AG08396 (cell line): ENCODE results near the gene C7.

Experiments used
- DNase-seq: peaks from one replicate; pipeline ENCODE4 v3.0.0; 2012; ENCODE audit warnings: low spot score, mixed read lengths

Gene C7

DNA sequence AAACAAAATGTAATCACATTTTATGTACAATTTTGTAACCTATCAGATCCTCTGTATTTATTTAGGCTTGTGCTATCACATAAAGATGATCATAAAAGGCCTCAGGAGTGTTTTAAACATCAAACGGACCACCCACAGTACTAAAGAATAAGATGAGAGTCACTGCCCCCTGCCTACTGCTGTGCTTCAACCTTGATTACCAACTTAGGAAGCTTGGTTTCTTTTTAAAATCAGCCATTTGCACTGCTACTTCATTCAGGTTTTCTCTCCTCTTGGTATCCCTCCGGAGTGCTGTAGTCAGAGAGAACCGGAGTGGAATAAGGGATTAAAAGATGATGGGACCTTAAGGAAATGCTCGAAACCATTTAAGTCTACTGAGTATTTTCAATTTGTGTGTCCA, 6.9 kb downstream of the C7 start:
- no peak for DNase-seq

DNA sequence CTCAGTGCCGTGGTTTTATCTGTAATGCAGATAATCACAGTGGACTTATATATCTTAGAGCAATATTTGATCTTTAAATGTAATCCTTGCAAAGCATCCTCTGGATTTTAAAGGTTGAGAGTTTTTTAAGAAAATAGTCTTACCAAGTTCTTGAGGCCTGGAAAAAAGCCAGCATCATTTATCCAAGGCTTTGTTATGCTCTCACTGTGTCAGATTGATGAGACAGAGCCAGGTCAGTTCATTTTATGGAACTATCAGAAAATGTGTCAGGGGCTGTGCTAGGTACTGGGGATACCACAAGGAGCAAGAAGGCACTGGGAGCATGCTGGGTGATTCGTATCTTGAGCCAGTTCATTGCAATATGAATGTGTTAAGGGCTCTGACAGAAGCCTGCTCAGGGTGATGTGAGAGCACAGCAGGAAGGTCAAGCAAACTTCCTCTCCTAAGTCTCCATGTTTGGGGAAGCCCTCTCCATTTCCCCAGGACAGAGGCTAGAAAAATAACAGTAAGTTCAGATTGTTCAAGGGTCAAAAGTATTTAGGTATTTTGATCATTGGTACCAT, 19.7 kb downstream of the C7 start:
- DNase-seq: no peak

DNA sequence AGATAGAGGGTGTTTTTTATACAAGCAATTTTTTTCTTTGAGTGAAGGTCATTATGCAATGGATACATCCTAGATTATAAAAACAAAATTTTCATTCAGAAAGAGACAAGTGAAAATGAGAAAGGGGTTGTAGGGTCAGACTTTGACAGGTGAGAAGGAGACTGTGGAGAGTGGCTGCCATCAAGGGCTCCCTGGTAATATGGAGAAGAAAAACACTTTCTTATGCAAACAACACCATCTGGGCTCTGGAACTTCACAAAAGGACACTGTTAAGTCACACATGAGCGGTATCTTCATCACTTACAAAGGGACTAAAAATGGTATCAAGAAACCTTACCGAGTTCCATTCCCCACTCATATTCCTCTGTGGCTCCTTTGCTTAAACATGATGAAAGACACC, 23.5 kb downstream of the C7 start:
- no peak for DNase-seq

DNA sequence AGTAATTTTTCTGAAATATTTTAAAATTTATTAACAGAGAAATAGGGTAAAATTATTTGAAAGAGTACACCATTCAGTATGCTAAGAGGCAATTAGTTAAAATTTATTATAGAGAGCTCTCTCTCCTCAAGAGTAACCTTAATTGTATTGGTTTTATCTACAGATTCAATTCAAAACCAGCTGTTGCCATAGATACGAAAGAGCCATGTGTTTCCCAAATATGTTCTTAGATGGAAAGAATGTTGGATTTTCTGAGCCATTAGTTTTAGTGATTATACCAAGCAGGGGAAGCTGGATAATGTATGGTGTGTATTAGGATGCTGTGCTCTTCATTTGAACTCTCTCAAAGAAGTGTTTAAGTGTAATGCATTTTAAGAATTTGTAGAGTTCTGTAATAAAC, 27.8 kb downstream of the C7 start:
- DNase-seq: no peak

DNA sequence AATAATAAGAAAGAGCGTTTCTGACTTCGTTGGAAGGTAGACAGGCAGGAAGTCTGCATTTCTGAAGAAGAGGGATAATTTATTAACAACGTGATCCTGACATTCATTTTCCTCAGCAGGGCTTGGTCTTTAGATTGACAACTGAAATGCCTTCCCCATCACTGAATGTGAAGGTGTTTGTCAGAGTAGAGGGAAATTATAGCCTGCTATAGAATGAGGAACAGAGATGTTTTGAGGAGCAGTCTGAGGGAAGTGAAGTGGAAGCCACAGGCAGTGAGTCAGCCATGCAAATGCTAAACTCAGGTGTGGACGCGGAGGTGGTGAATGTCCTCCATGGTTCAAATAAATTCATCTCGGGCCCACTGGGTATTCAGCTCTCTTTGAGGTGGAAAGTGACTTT, 30.5 kb downstream of the C7 start:
- no peak for DNase-seq

DNA sequence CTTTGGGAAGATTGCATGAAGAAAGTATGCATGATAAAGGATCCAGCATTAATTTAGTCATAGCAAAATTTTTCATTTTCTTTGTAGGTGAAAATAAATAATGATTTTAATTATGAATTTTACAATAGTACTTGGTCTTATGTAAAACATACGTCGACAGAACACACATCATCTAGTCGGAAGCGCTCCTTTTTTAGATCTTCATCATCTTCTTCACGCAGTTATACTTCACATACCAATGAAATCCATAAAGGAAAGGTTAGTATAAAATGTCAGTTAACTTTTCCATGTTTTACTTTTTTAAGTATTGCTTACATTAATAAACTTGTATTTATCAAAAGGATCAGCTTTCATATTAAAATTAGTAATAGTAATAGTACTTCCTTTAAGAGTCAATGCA, 35.8 kb downstream of the C7 start:
- no peak for DNase-seq

DNA sequence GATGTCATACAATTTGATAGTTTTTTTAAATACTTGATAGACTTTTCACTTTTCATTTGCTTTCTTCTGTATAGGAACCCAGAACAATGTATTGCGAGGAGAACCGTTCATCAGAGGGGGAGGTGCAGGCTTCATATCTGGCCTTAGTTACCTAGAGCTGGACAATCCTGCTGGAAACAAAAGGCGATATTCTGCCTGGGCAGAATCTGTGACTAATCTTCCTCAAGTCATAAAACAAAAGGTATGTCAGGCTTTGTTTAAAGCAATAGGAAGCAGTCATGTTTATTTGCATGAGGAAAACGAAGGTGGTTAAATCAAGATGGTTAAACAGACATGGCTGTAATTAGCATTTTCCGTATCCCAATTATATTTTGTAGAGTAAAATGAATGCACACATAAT, 46.0 kb downstream of the C7 start:
- no peak for DNase-seq

DNA sequence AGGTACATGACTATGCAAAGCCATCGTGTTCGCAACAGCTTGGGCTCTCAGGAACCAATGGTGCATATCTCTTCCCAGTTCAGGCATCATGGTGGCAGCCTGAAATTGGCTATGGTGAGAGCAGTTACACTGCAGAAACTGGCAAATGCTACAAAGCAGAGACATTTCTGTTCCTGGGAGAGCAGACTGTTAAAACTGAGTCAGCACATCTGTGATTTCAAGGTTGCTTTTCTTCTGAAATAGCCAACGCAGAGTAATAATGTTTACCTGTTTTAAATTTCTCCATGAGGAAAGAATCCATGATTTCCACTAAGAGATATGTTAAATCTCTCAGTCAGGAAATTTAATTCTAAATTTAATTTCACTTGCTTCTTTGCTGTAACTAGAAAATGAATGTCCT, 47.8 kb downstream of the C7 start:
- no peak for DNase-seq

DNA sequence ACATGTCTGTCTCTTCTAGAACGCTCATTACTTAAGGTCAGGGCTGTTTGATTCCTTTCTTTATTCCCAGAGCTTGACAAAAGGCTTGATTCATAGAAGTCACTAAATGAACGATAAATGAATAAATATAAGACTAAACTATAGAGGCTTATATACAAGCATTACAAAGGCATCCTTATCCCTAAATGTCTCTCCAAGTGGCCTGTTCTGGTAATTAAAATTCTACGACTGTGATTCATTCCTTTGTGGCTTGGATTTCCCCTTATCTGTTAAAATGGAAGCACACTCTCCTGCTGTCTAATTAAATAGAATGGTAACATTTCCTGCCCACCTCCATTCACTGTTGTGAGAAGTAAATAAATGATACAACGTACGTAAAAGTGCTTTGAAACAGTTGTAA, 49.5 kb downstream of the C7 start:
- no peak for DNase-seq

DNA sequence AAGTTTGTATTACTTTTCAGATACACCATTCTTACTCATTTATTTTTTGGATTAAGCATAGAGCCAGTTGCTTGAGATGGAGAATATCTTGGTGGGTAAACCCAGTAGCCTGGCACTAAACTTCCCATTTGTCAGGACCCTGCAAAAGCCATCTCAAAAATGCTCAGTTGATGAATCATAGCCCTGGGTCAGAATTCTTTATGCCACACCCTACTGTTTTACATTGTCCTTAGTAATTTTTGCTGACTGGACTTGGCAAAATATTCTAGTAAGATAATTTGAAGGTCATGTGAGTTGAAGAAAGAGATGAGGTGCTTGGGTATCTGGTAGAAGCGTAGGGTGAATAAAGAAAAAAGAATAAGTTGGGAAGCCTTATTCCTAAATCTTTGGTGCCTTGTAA, 50.7 kb downstream of the C7 start:
- no peak for DNase-seq

DNA sequence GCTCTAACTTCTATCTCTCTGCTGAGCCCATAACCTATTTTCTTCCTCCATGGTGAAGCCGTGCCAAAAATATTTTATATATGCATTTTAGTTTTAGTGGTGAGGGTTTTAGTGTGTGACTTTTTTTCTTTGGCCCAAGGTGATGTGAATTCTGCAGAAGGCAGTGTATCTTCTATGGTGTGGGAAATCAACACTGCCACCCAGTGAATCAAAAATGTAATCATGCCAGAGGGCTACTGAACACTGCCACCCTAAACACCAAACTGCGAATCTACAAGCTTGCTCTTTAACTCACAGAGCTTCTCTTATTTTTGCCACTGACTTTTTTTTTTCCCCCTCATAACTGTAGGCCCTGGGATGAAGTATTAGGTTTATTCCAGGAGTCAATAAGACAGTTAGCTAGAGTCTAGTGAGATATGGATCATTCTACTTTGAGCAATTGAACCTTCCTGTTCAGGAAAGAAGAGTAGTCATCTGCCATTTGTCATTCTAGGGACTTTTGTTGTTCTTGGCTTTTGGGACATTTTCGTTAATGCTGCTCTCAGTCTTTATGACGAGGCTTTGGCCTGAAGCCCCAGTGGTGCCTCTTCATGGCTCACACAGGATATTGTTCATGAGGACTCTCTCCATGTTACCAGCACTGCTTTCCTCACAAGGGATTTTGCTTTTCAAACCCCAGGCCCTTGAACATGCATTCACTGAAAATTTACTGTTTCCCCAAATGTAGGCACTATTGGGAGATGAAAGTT, 53.1 kb downstream of the C7 start:
- no peak for DNase-seq

DNA sequence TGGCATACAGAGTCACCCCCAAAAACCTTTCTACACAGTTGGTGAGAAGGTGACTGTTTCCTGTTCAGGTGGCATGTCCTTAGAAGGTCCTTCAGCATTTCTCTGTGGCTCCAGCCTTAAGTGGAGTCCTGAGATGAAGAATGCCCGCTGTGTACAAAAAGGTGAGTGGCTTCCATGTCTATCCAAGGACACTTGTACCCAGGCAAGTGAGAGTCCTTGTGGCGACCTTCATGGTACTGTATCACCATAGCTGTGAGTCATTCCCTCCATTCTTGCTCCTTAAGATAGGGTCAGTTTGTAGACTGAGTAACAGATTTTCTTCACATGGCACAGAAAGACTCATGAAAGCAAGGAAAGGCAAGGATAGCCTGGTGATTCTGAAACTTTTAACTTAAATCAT, 63.1 kb downstream of the C7 start:
- DNase-seq: no peak

DNA sequence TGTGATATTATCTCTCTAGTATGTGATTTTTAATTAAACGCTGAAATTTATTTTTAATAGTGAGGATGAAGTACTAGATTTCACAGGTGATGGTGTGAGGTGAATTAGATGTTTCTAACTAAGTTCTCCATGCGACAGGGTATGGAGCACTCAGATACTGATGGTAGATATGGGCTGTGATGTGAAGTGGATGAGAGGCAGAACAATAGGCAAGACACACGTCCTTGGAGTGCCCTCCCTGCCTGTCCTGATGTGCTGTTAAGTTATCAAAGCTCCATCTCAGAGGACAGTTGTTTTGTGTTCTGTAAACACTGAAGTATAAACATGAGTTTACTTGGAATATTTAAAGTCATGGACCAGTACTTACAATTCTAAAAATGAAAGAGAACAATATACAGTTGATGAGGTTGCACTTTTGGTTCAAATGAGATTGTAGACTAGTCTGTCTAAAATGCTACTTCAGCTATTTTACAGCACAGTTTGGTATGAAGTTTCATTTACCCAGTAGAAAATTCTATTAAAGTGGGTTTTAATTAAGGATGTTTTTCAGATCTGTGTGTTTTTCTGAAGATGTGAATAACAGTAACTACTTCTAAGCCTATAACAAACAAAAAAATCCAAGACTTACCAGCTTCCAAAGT, 64.2 kb downstream of the C7 start:
- DNase-seq: no peak

DNA sequence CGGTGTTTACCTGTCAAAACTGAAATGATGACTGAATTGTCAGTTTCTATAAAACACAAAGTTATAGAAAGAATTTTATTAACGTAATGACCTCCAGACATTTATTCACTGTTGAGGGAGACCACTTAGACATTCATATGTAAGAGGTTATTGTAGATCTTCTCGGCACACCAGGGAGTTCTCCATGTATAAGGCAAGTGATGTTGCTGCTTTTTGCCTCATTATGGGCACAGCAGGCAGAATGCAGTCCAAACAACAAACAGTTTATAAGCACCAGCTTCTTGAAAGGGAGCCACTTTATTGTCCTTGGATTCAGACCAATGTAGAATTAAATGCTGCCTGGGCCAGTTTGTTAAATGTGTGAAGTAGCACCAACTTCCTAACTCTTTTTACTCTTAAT, 66.7 kb downstream of the C7 start:
- no peak for DNase-seq

DNA sequence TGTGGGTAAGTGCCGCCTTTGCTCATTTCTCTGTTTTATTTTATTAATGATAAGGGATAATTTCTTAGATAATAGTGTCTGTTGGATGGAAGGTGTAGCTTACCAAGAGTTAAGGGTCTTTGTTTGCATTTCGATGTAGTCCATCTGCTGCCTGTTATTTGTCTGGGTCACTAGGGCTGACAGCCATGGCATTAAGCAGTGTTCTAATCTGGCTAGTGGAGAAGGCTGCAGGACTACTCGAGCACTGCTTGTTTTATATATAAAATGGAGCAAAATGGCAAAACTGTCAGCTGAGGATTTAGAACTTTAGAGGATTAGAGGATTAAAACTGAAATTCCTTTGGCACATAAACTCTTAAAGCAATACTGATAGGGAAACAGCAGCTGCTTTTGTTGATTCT, 67.5 kb downstream of the C7 start:
- DNase-seq: no peak

DNA sequence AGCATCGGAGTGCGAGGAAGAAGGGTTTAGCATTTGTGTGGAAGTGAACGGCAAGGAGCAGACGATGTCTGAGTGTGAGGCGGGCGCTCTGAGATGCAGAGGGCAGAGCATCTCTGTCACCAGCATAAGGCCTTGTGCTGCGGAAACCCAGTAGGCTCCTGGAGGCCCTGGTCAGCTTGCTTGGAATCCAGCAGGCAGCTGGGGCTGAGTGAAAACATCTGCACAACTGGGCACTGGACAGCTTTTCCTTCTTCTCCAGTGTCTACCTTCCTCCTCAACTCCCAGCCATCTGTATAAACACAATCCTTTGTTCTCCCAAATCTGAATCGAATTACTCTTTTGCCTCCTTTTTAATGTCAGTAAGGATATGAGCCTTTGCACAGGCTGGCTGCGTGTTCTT, 72.1 kb downstream of the C7 start:
- peak; percentile 20 for DNase-seq

DNA sequence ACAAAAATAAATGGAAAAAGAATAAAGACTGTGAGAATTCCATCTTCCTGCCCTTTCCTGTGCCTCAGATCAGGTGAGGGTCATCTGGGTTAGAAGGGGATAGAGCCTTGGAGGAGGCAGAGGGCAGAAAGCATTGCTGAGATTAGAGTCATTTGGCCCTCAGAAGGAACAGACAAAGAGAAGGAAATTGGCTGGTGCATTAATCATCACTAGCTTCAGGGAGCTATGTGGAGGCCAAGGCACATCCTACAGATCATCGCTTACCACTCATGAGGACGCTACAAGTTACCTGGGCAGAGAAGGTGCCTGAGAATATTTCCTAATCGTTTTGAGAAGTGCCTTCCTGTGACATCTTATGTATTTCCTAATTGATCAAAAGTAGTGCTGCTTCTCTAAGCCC, 74.5 kb downstream of the C7 start:
- DNase-seq: no peak

DNA sequence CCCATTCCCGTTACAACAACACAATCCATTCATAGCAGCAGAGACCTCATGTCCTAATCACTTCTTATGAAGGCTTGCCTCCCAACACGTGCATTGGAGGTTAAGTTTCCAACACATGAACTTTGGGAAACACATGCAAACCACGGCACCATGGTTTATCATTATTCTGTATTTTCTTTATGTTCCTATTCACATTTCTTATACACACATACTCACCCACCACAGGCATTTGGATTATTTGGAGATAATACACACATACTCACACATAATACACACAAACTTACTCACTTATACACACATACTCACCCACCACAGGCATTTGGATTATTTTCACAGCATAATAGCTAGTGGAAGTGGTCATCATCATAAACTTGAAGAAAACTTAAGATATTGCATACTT, 75.6 kb downstream of the C7 start:
- DNase-seq: no peak

DNA sequence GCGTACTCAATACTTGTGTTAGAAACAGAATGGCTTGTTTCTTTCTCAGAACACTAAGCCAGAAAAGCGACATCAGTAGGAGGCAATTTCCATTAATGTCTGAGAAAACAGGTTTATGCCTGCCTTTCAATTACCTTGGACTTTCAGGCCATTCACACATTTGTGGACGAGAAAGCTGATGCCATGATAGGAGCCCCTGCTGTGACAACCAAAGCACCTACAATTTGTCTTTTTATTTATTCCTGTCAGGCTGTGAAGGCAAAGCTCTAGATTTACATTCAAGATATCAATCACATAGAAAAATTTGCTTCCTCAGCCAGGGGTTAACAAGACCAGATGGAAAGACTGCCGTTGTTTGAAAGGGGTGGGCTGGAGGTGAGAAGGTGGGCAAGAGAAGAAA, 76.2 kb downstream of the C7 start:
- no peak for DNase-seq

DNA sequence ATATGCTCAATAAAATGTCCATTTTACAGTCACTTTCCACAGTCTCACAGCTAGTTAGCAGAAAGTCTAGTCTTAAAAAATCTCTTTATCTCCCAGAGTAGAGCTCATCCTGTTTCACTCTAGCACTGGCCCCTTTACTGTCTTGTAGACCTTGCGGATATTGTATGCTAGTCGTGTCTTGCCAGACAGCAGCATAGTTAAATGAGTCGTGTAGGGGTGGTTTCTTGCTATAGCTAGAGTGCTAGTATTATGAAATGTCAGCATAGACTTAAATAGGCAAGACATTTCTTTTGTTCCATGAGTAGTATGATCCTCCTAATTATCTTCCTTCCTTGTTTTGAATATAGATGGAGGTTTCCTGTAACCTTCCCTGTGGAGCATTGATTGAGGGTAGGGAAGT, 77.4 kb downstream of the C7 start:
- no peak for DNase-seq

DNA sequence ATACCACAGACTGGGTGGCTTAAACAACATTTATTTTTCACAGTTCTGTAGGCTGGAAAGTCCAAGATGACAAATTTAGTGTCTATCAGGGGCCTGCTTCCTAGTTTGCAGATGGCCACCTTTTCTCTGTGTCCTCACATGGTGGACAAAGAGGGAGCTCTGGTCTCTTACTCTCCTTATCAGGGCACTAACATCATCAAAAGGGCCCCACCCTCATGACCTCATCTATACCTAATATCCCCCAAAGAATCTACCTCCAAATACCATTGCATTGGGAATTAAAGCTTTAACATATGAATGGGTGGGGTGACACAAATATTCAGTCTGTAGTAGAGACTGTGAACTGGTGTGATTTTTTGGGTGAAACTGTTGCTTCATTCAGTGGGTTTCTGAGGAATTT, 78.1 kb downstream of the C7 start:
- no peak for DNase-seq

DNA sequence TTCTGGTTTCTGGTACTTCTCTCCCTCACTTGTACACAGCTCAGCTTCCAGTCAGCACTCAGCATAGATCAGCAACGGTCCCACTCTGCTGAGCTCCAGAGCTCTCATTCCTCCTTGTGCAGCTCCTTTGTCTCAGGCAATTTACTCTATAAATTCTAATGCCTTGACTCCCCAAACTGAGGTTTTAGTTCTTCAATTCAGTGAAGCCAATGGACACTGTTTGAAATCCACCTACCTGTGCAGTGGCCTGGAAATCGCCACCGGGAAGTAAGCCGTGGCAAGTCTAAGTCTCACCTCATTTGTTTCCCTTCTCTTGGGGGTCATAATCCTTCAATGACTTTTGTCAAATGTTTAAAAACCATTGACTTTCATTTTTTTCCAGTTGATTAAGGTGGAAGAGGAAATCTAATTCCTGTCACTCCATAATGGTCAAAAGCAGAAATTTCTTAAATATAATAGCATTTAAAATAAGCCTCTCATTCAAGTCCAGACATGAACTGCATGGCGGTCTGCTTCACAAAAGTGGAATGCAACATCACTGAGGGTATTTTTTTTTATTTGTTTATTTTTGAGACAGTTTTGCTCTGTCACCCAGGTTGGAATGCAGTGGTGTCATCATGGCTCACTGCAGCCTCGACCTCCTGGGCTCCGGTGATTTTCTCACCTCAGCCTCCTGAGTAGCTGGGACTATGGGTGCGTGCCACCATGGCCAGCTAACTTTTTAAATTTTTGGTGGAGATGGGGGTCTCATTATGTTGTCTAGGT, 79.6 kb downstream of the C7 start:
- no peak for DNase-seq
